ENCODE results near the gene EFNB2.

The EFNB2 gene

DNA sequence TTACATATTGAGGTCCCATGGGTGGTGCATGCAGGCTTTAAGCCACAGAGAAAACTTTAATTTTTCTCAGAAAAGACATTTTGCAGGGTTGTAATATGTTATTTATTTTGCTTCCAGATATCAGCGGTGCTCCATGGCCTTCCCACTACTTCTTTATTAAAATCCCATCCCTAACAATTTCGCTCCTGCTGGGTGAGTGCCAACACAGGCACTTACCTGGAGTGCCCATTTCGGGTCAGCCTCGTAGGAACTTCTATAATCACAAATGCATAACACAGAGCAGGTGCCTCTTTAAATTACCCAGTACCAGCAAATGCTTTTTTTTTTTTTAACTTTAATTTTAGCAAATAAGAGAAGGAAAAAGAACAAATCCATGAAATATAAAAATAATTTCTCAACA lies 86.4 kb downstream of the EFNB2 start:
- DNase-seq (ENCODE audit: low read depth in 2 of 2) = no peak

DNA sequence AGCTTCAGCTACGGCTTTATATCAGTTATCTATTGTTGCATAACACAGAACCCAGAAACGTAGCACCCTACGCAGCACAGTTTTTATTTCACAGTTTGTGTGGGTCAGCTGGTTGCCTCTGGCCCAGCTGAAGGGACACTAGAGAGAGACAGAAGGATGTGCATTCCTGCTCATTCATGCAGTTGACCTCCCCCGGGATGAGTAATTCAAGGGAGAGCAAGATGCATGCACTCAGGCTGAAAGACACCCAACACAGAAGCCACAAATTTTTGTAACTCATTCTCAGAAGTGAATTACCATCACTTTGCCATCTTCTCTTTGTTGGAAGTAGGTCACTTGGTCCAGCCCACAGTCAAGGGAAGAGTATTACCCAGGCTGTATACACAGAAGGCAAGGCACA lies 89.5 kb downstream of the EFNB2 start:
- no peak for DNase-seq (ENCODE audit: low read depth in 2 of 2)

DNA sequence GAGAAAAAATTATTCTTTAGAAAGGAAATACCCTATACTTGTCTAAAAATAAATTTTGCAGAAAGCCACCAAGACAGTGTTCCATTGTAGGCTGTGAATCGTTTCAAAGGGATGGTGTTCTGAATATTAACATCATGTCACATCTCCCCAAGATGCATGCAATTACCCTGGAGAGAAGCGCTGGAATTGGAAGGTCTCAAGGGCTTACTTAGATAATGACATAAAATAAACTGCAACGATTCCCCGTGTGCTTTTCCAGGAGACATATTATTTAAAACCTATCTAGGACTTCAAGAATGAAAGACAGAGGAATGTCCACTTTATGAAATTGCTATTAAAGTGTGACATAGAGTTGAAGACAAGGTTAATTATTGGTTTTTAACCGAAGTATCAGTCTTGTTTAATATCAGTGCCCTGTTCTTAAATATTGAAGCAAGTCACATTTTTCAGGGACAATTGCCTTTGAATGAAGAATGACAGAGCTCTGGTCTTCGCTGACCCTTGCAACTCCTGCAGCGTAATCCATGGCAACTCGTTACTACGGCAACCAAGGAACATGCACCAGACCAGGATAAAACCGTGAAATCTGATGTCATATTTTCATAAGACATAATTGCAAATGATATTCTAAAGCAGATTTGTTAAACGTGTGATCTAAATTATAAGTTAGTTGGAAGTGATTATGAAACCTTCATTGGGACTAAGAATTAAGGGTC lies 91.7 kb downstream of the EFNB2 start:
- DNase-seq (ENCODE audit: low read depth in 2 of 2) = no peak

DNA sequence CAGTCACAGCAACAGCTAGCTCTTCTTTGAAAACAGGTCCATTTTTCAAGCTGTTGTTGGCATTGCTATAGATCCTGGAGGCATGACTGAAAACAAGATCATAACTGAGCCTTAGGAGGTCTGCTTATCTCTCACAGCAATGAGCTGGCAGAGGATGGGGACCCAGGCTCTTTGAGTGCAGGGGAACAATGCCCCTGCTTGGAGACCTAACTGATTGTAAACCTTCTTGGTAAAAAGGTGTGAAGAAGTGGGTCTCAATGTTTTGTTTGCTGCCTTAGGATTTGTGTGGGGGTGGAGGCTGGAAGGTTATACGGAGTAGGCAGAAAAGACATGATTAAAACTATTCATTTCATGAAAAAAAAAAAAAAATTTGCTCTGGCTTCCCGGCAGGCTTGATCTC lies 94.6 kb downstream of the EFNB2 start:
- no peak for DNase-seq (ENCODE audit: low read depth in 2 of 2)
